ENCODE measurements around the gene RGS9. TPM values are rescaled to one million over a fixed set of nuclear protein-coding genes. Genes with fewer than 3 reads are reported as not detected.

The RGS9 gene
- total and polyA plus RNA-seq, 8 donors: 1.2 to 13.9 (median 3.4) TPM

DNA sequence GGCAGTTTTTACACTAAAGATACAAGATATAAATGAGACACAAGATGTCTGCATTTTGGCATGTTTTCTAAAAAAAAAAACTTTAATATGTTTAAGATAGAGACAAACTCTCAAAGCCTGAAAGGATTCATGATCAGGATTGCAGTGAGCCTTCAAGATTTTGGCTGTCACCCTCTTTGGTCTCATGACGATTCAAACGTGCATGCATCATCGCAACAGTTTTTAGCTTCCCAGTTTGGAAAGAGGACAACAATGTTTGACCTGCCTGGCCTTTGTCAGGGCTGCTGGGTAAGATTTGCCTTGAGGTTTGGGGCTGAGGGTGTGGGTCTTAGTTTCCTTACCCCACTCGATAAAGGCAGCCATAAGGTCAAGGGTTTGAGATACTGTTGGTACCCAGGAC is 134.1 kb downstream of the RGS9 start:
- no peaks in the 10 kb centered on the region for H3K27me3 ChIP-seq
- no peaks in the 10 kb centered on the region for H3K36me3 ChIP-seq
- TF ChIP-seq, protein P1, sequence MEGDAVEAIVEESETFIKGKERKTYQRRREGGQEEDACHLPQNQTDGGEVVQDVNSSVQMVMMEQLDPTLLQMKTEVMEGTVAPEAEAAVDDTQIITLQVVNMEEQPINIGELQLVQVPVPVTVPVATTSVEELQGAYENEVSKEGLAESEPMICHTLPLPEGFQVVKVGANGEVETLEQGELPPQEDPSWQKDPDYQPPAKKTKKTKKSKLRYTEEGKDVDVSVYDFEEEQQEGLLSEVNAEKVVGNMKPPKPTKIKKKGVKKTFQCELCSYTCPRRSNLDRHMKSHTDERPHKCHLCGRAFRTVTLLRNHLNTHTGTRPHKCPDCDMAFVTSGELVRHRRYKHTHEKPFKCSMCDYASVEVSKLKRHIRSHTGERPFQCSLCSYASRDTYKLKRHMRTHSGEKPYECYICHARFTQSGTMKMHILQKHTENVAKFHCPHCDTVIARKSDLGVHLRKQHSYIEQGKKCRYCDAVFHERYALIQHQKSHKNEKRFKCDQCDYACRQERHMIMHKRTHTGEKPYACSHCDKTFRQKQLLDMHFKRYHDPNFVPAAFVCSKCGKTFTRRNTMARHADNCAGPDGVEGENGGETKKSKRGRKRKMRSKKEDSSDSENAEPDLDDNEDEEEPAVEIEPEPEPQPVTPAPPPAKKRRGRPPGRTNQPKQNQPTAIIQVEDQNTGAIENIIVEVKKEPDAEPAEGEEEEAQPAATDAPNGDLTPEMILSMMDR (IDR thresholded peaks at IDR 0.05): no peak
- WGBS, 2 donors: 73 to 74% methylated on average over 4 of the region's 4 CpGs
- ATAC-seq (no peak), FAIRE-seq (no peak), DNase-seq (no peak)
- no peak overlapping the region for H3K4me3 ChIP-seq
- intact Hi-C loops (cut with DNase I): no loop called here
- no peaks in the 10 kb centered on the region for H3K4me1 ChIP-seq
- H3K9me3 ChIP-seq: no peaks in the 10 kb centered on the region
- no peak overlapping the region for H3K27ac ChIP-seq

Other genes starting within 250 kb of the RGS9 start
- 10 to 100 TPM in 1 of 6 donors, 1 to 10 TPM in 5; 2.9 to 10.4 (median 6.3) TPM for gene LRRC37A3, start 217.9 kb upstream of the RGS9 start, total RNA-seq
- gene LRRC37A3, start 217.9 kb upstream of the RGS9 start, polyA plus RNA-seq: 10 to 100 TPM in 1 of 2 donors, 1 to 10 TPM in 1; 6.8 to 12.1 TPM
- 10 to 100 TPM; 10.9 to 22.2 (median 13.2) TPM for gene GNA13, start 80.6 kb upstream of the RGS9 start, total RNA-seq
- gene GNA13, start 80.6 kb upstream of the RGS9 start, polyA plus RNA-seq: 1 to 10 TPM; 4.9 to 7.7 TPM

All from pancreas (tissue), 10 donors.